Activated CD8-positive, alpha-beta memory T cell treated with anti-CD3 and anti-CD28 coated beads, Interleukin-2, amount 50 U/mL, for 48 hours (primary cell): ENCODE data around the gene FGF5.
A peak's percentile ranks its signal among the peaks of the same experiment; 100 is the strongest.
"Not testable (repeated sequence)": the region's sequence is repeated elsewhere in the genome, so short reads cannot be mapped to it uniquely, and the experiment has no call there.

Source experiments
- DNase-seq: peaks from one replicate; pipeline ENCODE4 v3.0.0-alpha.2; 2020

Gene FGF5

GRCh38 chr4:80266253-80266901 is at the start of gene FGF5:
TSS of gene FGF5 (plus strand) at chr4:80266664. CDS start at chr4:80266825, 161 bp downstream.
- peak; percentile 65 for DNase-seq

GRCh38 chr4:80219301-80220025 is 47.0 kb upstream of the FGF5 start:
- no peak for DNase-seq

GRCh38 chr4:80220711-80221110 is 45.8 kb upstream of the FGF5 start:
- no peak for DNase-seq

- DNase-seq = no peak
Observed at GRCh38 chr4:80221161-80221560, 45.3 kb upstream of the FGF5 start.

- DNase-seq = no peak
Observed at GRCh38 chr4:80225595-80225994, 40.9 kb upstream of the FGF5 start.

- no peak for DNase-seq
Observed at GRCh38 chr4:80226094-80226493, 40.4 kb upstream of the FGF5 start.

- DNase-seq = no peak
Observed at GRCh38 chr4:80228460-80228859, 38.0 kb upstream of the FGF5 start.

- no peak for DNase-seq
Observed at GRCh38 chr4:80229128-80229527, 37.3 kb upstream of the FGF5 start.

GRCh38 chr4:80229590-80229989 is 36.9 kb upstream of the FGF5 start:
- DNase-seq = no peak

- no peak for DNase-seq
Observed at GRCh38 chr4:80231180-80231579, 35.3 kb upstream of the FGF5 start.

- DNase-seq = no peak
Observed at GRCh38 chr4:80232707-80233370, 33.6 kb upstream of the FGF5 start.

GRCh38 chr4:80233390-80233789 is 33.1 kb upstream of the FGF5 start:
- DNase-seq = no peak

- no peak for DNase-seq
Observed at GRCh38 chr4:80235451-80235850, 31.0 kb upstream of the FGF5 start.

GRCh38 chr4:80237992-80238391 is 28.5 kb upstream of the FGF5 start:
- no peak for DNase-seq

GRCh38 chr4:80239480-80240150 is 26.8 kb upstream of the FGF5 start:
- DNase-seq = no peak

- DNase-seq = no peak
Observed at GRCh38 chr4:80240976-80241375, 25.5 kb upstream of the FGF5 start.

- DNase-seq = no peak
Observed at GRCh38 chr4:80243274-80244018, 23.0 kb upstream of the FGF5 start.

GRCh38 chr4:80247484-80247883 is 19.0 kb upstream of the FGF5 start:
- DNase-seq = not testable (repeated sequence)

GRCh38 chr4:80249144-80249543 is 17.3 kb upstream of the FGF5 start:
- DNase-seq = no peak

GRCh38 chr4:80252427-80252826 is 14.0 kb upstream of the FGF5 start:
- DNase-seq = no peak

- no peak for DNase-seq
Observed at GRCh38 chr4:80252953-80253352, 13.5 kb upstream of the FGF5 start.

GRCh38 chr4:80253510-80253909 is 13.0 kb upstream of the FGF5 start:
- DNase-seq = no peak

- DNase-seq = no peak
Observed at GRCh38 chr4:80254114-80254513, 12.3 kb upstream of the FGF5 start.
